Activated CD8-positive, alpha-beta memory T cell treated with anti-CD3 and anti-CD28 coated beads for 48 hours (primary cell): ENCODE measurements around the gene DDX18.
A peak's percentile ranks its signal among the peaks of the same experiment; 100 is the strongest.
"Not testable (repeated sequence)": the region's sequence is repeated elsewhere in the genome, so short reads cannot be mapped to it uniquely, and the experiment has no call there.

ENCODE experiments used
- DNase-seq, 3 experiments: peaks; one replicate each; pipeline ENCODE4 v3.0.0-alpha.2; 2020; ENCODE audit warnings: low read depth in 2 of 3, low spot score in 2 of 3

DDX18 gene

DNA sequence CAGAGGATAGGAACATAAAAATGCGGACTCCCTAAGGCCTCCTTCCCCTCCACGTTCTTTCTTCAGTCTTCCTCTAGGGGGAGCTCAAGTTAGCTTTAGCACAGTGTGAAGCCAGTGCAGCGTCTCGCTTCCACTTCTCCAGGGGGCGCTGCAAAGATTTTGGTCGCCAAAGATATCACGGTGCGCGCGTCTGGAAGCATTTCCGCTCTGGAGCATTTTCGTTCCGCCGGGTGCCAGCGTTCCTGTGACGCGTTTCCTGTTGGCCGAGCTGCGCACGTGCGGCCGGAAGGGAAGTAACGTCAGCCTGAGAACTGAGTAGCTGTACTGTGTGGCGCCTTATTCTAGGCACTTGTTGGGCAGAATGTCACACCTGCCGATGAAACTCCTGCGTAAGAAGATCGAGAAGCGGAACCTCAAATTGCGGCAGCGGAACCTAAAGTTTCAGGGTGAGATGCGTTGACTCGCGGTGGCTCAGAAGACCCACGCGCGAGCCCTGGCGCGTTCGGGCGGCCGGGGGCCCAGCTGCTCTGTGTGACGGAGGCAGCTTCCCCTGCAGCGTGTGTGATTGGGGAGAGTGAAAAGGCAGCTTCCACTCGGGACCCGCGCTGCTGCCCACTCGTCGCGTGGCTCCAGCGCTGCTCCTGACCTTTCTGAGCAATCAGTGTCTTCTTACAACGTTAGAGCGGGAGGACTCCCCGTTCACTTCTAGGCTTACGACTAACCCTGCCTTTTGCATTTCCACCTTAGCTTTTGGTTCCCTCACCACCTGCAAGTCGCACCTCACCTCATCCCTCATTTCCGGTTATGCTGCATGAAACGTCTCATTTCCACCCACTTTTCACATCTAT is at the start of gene DDX18:
Gene DDX18 (plus strand): TSS at position 275 of the 848 bp plus-strand sequence. CDS start 87 bp downstream, at position 362.
- DNase-seq, result peak; percentile 73 to 94 (median 87)

DNA sequence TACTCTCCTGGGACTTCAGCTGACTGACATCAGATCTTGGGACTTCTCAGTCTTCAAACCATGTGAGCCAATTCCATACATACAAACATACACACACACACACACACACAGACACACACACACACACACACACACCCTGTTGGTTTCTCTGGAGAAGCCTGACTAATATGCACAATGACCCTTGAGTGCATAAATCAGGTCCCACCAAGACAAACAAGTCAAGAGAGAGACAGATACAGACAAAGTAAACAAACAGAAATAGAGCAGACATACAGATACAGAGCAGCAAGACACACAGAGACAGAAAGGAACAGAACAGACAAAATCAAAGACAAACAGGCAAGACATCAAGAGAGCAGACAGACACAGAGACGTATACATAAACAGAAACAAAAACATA is 43.8 kb upstream of the DDX18 start:
- no peak for DNase-seq

DNA sequence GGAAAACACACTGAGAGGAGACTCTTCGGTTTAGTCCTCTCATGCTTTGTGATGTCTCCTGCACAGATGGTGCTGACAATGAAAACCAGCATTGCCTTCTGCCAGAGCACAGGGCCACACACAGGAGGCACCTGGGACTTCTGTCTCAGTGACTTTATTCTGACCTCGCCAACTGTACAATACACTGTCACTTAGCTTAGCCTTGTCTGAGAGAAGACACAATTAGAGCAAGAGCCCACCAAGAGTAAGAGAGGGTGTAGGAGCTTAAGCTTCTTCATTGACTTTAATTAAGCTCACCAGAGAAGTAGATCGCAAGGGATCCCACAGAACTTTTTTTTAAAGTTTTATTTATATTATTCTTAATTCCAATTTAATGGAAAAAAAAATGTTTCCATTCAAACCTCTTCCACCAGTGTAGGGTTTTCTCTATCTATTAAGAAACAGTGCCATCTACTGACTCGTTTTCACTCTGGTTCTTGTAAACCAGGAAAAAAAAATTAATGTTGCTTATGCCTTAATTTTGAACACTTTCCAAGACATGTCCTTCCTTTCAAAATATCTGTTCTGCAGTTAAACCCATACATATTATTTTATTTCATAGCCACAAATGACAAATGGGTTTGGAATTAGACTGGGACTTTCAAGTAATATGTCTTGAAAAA is 42.4 kb upstream of the DDX18 start:
- DNase-seq, result no peak

DNA sequence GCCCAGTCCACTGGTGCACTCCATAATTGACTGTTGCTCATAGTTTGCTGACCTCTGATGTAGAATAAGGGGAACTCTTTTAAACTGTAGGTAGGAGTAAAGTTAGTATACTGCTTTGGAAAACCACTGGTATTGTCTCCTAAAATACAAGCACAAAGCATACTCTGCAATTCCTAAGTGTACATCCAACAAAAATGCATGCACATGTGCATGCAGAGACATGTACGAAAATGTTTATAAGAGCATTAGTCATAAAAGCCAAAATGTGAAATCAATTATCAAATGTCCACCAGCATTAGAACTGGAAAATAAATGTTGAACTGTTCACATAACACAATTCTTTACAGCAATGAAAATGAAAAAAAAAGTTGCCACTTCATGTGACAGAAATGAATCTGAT is 39.8 kb upstream of the DDX18 start:
- DNase-seq, result no peak

DNA sequence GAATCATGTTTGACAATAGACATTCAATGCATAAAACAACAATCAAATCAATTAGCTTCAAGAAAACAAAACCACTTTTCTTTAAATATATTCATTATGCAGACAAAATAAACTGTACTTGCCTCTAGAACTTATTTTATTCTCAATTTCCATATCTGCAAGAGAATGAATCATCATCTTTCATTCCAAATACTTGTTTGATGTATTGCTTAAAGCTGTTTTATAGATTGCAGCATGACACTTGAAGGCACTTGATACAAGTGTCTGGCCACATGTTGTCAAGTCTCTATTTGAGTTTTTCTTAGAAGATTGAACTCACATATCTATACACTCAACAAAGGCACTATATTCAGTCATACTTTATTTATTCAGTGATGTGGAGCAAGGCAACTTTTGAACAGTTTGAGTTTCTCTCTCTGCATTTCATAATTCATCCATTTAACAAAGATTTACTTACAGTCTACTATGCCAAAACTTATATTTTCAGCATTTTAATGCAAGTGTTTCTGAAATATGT is 38.7 kb upstream of the DDX18 start:
- DNase-seq, result no peak

DNA sequence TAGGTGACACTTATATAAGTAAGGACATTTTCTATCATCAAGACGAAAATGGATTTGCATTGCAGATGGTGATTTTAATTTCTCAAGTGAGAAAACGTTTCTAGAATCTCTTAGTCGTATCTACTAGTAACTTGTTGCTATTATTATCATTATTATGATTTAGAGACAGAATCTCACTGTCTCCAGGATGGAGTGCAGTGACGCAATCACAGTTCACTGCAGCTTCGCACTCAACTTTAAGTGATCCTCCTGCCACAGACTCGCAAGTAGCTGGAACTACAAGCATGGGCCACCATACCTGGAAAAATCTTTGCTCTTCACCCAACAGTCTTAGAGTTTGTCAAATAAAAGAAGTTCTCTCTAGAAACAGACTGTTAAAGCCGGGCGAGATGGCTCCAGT is 37.6 kb upstream of the DDX18 start:
- no peak for DNase-seq

DNA sequence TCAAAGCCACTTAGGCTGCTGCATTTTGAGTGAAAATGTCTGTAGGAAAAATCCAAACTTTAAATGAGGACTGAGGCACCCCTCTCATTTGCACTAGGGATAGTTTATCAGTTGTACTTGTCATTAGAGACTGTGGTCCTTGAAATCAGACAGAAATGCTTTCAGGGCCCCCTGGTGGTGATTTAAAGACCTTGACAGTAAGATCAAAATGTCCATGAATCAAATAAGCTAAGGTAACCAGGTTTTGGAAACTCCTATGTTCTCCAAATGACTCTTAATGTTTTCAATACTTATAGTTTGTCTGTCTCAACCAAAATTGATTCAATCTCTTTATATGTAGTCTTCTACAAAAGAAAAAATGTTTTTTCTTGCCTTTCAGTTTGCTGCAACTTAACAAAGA is 28.8 kb upstream of the DDX18 start:
- DNase-seq, result no peak

DNA sequence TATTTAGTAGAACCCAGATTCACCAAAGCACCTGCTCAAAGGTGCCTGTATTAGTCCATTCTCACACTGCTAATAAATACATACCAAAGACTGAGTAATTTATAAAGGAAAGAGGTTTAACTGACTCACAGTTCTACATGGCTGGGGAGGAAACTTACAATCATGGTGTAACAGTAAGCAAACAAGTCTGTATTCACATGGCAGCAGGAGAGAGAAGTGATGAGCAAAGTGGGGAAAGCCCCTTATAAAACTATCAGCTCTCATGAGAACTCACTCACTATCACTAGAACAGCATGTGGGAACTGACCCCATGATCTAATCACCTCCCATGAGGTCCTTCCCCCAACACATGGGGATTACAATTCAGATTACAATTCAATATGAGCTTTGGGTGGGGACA is 28.0 kb upstream of the DDX18 start:
- DNase-seq, result no peak

DNA sequence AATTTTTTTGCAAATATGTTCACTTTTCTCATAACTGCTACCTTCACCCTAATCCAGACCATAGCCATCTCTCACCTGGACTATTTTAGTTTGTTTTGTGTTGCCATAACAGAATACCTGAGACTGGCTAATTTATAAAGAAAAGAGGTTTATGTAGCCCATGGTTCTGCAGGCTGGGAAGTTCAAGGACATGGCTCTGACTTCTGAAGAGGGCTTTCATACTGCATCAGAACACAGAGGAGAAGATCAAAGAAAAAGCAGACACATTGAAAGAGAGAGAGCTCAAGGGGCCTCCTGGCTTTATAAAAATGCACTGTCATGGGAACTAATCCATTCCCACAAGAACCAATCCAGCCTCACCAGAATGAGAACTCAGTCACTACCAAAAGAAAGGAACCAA is 25.0 kb upstream of the DDX18 start:
- DNase-seq, result no peak

DNA sequence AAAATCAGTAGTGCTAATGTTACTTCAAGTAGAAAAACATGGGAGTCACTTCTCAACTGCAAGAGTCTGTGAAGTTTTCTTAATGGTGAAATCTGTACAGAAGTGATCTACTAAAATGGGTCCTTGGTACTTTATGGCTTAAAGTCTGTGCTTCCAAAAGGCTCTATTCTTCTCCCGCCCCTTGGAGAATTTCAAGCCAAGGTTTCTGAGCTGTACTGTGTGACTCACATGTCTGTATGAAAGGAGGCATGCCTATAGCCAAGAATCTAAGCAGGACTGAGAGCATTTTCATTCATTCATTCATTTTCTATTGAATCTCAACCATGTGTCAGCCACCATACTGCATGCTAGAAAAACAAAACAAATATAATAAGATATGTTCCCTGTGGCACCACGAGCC is 19.8 kb upstream of the DDX18 start:
- no peak for DNase-seq

DNA sequence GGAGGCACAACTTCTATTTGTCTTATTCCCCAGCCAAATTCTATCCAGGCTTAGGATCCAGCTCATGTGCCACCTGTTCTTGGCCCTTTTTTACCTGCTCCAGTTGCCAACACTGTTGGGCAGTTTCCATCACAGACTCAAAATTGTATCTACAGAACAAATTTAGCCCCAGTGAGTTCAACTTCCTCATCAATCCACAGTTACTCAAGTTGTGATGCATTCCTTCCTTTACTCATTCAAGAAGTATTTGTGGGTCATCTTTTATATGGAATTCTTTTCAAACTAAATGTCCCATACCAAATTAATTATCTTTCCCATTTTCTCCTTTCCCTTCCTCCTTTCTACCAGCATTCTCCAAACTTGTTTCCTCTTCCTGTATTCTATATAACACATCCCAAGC is 12.7 kb upstream of the DDX18 start:
- no peak for DNase-seq

DNA sequence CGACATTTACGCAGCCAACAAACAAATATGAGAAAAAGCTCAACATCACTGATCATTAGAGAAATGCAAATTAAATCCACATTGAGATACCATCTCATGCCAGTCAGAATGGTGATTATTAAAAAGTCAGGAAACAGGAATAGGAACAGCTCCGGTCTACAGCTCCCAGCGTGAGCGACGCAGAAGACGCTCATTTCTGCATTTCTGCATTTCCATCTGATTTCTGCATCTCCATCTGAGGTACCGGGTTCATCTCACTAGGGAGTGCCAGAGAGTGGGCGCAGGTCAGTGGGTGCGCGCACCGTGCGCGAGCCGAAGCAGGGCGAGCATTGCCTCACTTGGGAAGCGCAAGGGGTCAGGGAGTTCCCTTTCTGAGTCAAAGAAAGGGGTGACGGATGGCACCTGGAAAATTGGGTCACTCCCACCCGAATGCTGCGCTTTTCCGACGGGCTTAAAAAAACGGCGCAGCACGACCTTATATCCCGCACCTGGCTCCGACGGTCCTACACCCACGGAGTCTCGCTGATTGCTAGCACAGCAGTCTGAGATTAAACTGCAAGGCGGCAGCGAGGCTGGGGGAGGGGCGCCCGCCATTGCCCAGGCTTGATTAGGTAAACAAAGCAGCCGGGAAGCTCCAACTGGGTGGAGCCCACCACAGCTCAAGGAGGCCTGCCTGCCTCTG is 10.7 kb upstream of the DDX18 start:
- DNase-seq, result not testable (repeated sequence)

DNA sequence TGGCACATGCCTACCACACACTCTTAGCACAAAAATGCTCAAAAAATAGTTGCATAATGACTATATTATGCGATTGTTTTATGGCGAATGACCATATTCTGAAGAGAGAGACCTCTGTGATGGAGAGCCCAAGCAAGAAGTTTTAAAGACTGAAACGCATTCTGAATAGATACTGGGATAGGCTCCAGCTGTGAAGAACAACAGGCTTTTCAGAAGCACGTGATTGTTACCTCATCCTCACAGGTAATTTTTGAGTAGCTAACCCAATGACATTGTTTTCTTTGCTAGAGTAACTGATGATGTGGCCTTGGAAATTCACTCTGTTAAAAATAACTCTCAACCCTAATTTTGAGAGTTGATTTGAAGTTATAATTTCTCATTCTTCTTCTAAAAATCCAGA is 2.0 kb upstream of the DDX18 start:
- no peak for DNase-seq

DNA sequence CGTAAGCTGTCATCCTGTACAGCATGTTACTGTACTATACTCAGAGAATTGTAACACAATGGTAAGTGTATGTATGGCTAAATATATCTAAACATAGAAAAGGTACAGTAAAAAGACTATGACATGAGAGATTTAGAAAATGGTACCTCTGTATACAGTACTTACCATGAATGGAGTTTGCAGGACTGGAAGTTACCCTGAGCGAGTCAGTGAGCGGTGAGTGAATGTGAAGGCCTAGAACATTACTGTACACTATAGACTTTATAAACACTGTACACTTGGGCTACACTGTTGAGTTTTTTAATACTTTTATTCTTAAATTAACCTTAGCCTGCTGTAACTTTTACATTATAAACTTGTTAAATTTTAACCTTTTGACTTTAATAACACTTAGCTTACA is 1.5 kb downstream of the DDX18 start:
- DNase-seq, result no peak

DNA sequence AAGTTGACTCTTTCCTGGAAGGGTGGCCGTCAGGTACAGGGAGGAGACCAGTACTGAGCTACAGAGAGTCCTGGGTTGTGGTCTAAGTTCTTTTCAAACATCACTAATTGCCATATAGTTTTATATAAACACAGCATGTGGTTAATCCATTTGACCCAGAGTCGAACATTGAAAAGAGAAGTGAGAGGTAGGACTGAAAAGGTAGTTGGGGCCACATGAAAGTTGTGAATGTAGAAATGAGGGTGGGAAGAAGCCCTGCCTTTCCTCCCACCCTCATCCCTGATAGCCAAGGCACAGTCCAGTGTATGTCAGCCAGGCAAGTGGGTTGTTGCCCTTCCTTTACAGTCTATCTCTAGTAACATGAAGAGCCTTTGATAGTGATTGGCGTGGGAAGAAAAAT is 4.4 kb downstream of the DDX18 start:
- no peak for DNase-seq

DNA sequence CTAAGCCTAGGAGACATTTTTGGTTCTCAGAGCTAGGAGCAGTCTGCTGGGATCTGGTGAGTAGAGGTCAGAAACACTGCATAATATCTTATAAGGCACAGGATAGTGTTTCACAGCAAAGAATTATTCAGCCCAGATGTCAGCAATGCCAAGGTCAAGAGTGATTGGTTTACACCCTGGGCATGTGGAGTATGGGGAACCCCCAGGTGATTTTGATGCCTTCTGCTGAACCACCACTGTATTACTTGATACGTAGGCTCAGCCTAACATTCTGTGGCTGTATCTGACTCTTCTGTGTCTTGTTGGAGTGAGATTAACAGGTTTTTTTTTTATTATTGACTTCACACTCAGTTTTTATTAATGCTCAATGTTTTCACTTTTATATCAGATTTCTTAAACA is 6.0 kb downstream of the DDX18 start:
- no peak for DNase-seq

DNA sequence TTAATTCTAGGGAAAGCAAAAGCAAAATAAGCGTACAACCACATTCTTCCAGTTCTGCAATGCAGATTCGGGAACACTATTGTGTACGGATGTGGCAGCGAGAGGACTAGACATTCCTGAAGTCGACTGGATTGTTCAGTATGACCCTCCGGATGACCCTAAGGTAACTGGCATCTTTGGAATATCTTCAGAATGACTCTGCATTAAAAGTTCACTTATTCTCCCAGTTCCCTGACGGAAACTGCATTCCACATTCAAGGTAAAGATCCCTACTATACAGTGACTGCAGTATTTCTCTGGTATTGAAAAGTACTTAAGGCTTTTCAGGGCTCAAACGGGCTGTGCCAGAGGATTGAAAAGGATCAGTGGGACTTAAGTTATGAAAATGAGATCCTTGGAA is 10.9 kb downstream of the DDX18 start:
- no peak for DNase-seq

DNA sequence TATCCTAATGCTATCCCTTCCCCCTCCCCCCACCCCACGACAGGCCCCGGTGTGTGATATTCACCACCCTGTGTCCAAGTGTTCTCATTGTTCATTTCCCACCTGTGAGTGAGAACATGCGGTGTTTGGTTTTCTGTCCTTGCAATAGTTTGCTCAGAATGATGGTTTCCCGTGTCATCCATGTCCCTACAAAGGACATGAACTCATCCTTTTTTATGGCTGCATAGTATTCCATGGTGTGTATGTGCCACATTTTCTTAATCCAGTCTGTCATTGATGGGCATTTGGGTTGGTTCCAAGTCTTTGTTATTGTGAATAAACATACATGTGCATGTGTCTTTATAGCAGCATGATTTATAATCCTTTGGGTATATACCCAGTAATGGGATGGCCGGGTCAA is 13.0 kb downstream of the DDX18 start:
- not testable (repeated sequence) for DNase-seq

DNA sequence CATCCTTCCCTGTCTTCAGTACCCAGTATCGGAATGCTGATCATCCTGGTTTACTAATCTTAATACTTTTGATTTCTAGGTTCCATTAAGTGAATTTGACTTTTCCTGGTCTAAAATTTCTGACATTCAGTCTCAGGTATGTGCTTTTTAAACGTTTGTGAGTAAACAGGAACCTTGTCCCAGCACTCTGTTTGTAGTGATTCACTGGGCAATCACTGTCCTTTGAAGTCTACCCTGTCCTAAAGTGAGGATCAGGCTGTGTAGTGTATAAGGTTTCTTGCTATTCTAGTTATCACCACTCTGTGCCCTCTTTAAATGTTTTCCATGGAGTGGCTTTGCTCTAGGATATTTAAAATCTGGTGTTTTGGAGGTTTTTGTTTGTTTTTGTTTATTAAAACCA is 14.4 kb downstream of the DDX18 start:
- DNase-seq, result no peak

DNA sequence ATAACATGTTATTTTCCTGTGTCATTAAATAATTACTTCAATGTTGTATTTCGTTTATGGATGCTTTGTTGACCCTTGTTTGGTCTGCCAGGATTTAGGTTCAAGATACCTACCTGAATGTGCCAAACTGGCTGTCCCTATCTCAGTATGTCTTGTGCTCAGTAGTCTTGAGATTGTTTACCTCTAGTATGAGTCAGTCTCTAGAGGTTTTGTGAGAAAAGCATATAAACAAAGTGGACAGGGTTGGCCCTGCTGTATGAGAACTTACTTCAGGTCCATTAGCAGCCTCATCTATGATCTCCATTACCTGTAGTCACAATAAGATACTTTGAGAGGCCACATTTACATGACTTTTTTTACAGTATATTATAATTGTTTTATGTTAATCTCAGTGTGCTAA is 17.8 kb downstream of the DDX18 start:
- no peak for DNase-seq

DNA sequence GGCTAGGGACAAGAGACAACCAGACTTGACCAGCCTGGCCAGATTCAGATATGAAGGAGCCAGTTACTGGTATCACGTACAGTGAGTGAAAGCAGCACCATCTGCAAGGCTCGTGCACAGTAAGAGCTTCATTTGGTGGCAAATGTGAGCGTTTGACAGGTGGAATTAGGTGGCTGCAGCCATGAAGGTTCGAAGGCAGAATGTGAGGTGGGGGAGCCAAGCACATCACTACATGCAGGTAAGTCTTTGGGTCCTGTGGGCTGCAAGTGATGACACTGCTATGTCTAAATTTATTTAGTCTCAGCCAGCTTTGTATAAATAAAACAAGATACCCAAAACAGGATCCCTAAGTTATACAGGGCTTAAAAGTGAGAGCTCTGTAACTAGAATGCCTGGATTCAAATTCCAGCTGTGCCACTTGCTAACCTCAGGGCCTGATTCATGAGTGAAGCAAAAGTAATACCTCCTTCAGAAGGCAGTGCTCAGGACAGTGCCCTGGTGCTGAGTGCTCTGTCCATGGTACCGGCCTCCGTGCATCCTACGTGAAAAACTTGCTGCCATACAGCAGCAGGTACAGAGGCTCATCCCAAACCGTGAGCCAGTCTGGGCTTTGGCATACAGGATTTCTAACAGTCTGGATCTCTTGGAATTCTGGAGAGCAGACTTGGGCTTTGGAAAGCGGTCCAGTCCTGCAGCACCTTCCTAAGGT is 18.6 kb downstream of the DDX18 start:
- no peak for DNase-seq
